GM23338 (cell line): Measurements from ENCODE around the gene DOLPP1. TPM values are rescaled to one million over a fixed set of nuclear protein-coding genes. Genes with fewer than 3 reads are reported as not detected.

Experiments
- ATAC-seq: fragments of 200-7000 bp; cut with Tn5 transposase; 3 replicates; pipeline ENCODE4 v1.9.1; 2020
- DNase-seq: peaks from one replicate; pipeline ENCODE4 v3.0.0-alpha.2; 2015; ENCODE audit warnings: low spot score
- H2AFZ ChIP-seq: fragments of 200-600 bp; sonication (generic); 2 replicates; pipeline ENCODE4 v1.8.0; 2016; ENCODE audit warnings: antibody characterized with exemption, mild to moderate bottlenecking, moderate library complexity
- H3F3A ChIP-seq: fragments of 200-600 bp; sonication (generic); replicated peaks from 2 replicates; pipeline ENCODE4 v1.8.0; 2017; ENCODE audit warnings: antibody characterized with exemption, mixed run types, low read depth
- H3K27ac ChIP-seq: fragments of 200-600 bp; sonication (generic); 2 replicates; pipeline ENCODE4 v1.6.1; 2016; ENCODE audit warnings: low read depth
- H3K27me3 ChIP-seq: fragments of 200-600 bp; sonication (generic); 2 replicates; pipeline ENCODE4 v1.8.0; 2016; ENCODE audit warnings: mild to moderate bottlenecking, mixed run types, moderate library complexity; ENCODE audit not compliant: insufficient read depth
- H3K36me3 ChIP-seq: fragments of 200-600 bp; sonication (generic); 2 replicates; pipeline ENCODE4 v1.8.0; 2016; ENCODE audit warnings: mild to moderate bottlenecking; ENCODE audit not compliant: insufficient read depth
- H3K4me1 ChIP-seq: fragments of 200-600 bp; sonication (generic); 2 replicates; pipeline ENCODE4 v1.8.0; 2016; ENCODE audit warnings: mild to moderate bottlenecking, moderate library complexity; ENCODE audit not compliant: insufficient read depth
- H3K4me2 ChIP-seq: fragments of 200-600 bp; sonication (generic); 2 replicates; pipeline ENCODE4 v1.7.1; 2017; ENCODE audit warnings: mixed run types
- H3K4me3 ChIP-seq: fragments of 200-600 bp; sonication (generic); 2 replicates; pipeline ENCODE4 v1.6.1; 2016; ENCODE audit warnings: mixed run types
- H3K79me2 ChIP-seq: fragments of 200-600 bp; sonication (generic); replicated peaks from 2 replicates; pipeline ENCODE4 v1.8.0; 2017; ENCODE audit warnings: mild to moderate bottlenecking; ENCODE audit not compliant: insufficient read depth
- H3K9me2 ChIP-seq: fragments of 200-600 bp; sonication (generic); 2 replicates; pipeline ENCODE4 v1.8.0; 2017; ENCODE audit not compliant: insufficient read depth
- H4K20me1 ChIP-seq: fragments of 200-600 bp; sonication (generic); replicated peaks from 2 replicates; pipeline ENCODE4 v1.8.0; 2017; ENCODE audit warnings: mild to moderate bottlenecking; ENCODE audit not compliant: insufficient read depth
- H3K27ac Mint-ChIP-seq: 2 replicates; pipeline ENCODE4 v1.8.0; 2020; ENCODE audit warnings: inconsistent platforms, mild to moderate bottlenecking, moderate library complexity, mixed read lengths
- H3K27me3 Mint-ChIP-seq: 3 replicates; pipeline ENCODE4 v1.8.0; 2022; ENCODE audit warnings: low read depth, mild to moderate bottlenecking, moderate library complexity, mixed read lengths, inconsistent platforms; ENCODE audit not compliant: insufficient read depth, poor library complexity
- H3K36me3 Mint-ChIP-seq: 3 replicates; pipeline ENCODE4 v1.8.0; 2021; ENCODE audit warnings: low read depth, mild to moderate bottlenecking, inconsistent platforms, moderate library complexity, mixed read lengths
- H3K4me1 Mint-ChIP-seq: 3 replicates; pipeline ENCODE4 v1.8.0; 2020; ENCODE audit warnings: mild to moderate bottlenecking, inconsistent platforms, mixed read lengths
- H3K4me3 Mint-ChIP-seq: 3 replicates; pipeline ENCODE4 v1.8.0; 2021; ENCODE audit warnings: moderate library complexity, mild to moderate bottlenecking, inconsistent platforms, mixed read lengths
- H3K9me3 Mint-ChIP-seq: 3 replicates; pipeline ENCODE4 v1.8.0; 2020; ENCODE audit warnings: moderate library complexity, mild to moderate bottlenecking, inconsistent platforms, mixed read lengths
- CREB1 ChIP-seq: fragments of 250-450 bp; sonication (Bioruptor Pico); IDR thresholded peaks from 2 replicates; pipeline ENCODE4 v1.5.0; 2020; ENCODE audit warnings: low read depth, mild to moderate bottlenecking, moderate library complexity
- EZH2 ChIP-seq: fragments of 200-600 bp; sonication (generic); IDR thresholded peaks from one replicate; pipeline ENCODE4 v1.8.0; 2017; ENCODE audit warnings: antibody characterized with exemption, mild to moderate bottlenecking, low read depth; ENCODE audit not compliant: unreplicated experiment
- EZH2phosphoT487 ChIP-seq: fragments of 200-600 bp; sonication (generic); IDR thresholded peaks from one replicate; pipeline ENCODE4 v1.8.1; 2018; ENCODE audit warnings: antibody characterized with exemption; ENCODE audit not compliant: unreplicated experiment
- JUNB ChIP-seq: IDR thresholded peaks from one replicate; pipeline ENCODE4 v1.6.1; 2016; ENCODE audit warnings: antibody characterized with exemption; ENCODE audit not compliant: unreplicated experiment
- NANOG ChIP-seq: IDR thresholded peaks from 2 replicates; pipeline ENCODE4 v1.6.1; 2016; ENCODE audit warnings: antibody characterized with exemption, borderline replicate concordance
- POLR2AphosphoS5 ChIP-seq: IDR thresholded peaks from 2 replicates; pipeline ENCODE4 v1.6.1; 2016; ENCODE audit warnings: antibody characterized with exemption, low read depth
- STAT1 ChIP-seq: IDR thresholded peaks from one replicate; pipeline ENCODE4 v1.6.1; 2016; ENCODE audit warnings: antibody characterized with exemption; ENCODE audit not compliant: unreplicated experiment
- ZNF114 ChIP-seq: fragments of 250-450 bp; sonication (Bioruptor Pico); IDR thresholded peaks from 2 replicates; pipeline ENCODE4 v1.5.0; 2020; ENCODE audit warnings: mild to moderate bottlenecking, moderate library complexity
- ZNF331 ChIP-seq: fragments of 250-450 bp; sonication (Bioruptor Pico); IDR thresholded peaks from 2 replicates; pipeline ENCODE4 v1.5.0; 2020; ENCODE audit warnings: low read depth, mild to moderate bottlenecking, moderate library complexity
- polyA plus RNA-seq: library from polyadenylated mRNA; unstranded; fragments of >200 nt; fragmentation: Nextera tagmentation; extraction: Ambion mirVana; gene quantifications from 2 replicates; pipeline ENCODE4 v1.2.1, GENCODE V29; 2016
- total RNA-seq: library from RNA; depleted of rRNA; stranded (reverse); fragments of >200 nt; shearing (Covaris generic); gene quantifications from 2 replicates; pipeline ENCODE4 v1.2.3, GENCODE V29; 2014
- TF ChIP-seq, protein P1 (sequence below): IDR thresholded peaks from 2 replicates; pipeline ENCODE4 v1.6.1; 2016; ENCODE audit warnings: antibody characterized with exemption
- TF ChIP-seq, protein P2 (sequence below): fragments of 250-450 bp; sonication (Bioruptor Pico); IDR thresholded peaks from 2 replicates; pipeline ENCODE4 v1.5.0; 2020; ENCODE audit warnings: mild to moderate bottlenecking, moderate library complexity
- TF ChIP-seq, protein P3 (sequence below), 2 experiments: fragments of 200-600 bp in 1 of 2; sonication (generic) in 1 of 2; conservative IDR thresholded peaks; 2 replicates each; pipeline versions ENCODE4 v1.5.1 to v1.6.1; 2016 to 2017; ENCODE audit warnings: antibody characterized with exemption in 2 of 2, low read depth in 2 of 2, mild to moderate bottlenecking in 2 of 2, moderate library complexity in 1 of 2
- TF ChIP-seq, protein P4 (sequence below): IDR thresholded peaks from one replicate; pipeline ENCODE4 v1.6.1; 2018; ENCODE audit warnings: antibody characterized with exemption; ENCODE audit not compliant: unreplicated experiment

Gene DOLPP1
- total and polyA plus RNA-seq, 2 experiments from 2014 or later, result 23.3 to 31.9 TPM

DNA sequence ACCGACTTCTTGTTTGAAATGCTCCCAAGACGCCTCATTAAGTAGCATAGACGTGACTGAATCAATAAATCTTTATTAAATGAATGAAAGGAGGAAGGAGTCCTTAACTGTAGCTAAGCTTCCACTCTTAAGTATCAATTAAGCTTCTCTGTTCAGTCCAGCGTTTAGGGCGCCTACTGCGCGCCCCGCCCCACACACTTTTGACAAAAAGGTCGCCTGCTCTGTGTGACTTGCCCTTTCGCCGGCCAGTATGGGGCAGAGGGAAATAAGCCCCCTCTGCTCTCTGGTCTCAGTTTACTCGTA, 662 bp upstream of the DOLPP1 start:
- no peaks in the 10 kb centered on the region for H3K36me3 ChIP-seq
- DNase-seq (no peak), ATAC-seq (peak; percentile 7)
- TF ChIP-seq EZH2phosphoT487, result no peak
- TF ChIP-seq JUNB, result no peak
- no peak for TF ChIP-seq STAT1
- TF ChIP-seq, protein P1, sequence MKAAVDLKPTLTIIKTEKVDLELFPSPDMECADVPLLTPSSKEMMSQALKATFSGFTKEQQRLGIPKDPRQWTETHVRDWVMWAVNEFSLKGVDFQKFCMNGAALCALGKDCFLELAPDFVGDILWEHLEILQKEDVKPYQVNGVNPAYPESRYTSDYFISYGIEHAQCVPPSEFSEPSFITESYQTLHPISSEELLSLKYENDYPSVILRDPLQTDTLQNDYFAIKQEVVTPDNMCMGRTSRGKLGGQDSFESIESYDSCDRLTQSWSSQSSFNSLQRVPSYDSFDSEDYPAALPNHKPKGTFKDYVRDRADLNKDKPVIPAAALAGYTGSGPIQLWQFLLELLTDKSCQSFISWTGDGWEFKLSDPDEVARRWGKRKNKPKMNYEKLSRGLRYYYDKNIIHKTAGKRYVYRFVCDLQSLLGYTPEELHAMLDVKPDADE, result no peak
- TF ChIP-seq, protein P2, sequence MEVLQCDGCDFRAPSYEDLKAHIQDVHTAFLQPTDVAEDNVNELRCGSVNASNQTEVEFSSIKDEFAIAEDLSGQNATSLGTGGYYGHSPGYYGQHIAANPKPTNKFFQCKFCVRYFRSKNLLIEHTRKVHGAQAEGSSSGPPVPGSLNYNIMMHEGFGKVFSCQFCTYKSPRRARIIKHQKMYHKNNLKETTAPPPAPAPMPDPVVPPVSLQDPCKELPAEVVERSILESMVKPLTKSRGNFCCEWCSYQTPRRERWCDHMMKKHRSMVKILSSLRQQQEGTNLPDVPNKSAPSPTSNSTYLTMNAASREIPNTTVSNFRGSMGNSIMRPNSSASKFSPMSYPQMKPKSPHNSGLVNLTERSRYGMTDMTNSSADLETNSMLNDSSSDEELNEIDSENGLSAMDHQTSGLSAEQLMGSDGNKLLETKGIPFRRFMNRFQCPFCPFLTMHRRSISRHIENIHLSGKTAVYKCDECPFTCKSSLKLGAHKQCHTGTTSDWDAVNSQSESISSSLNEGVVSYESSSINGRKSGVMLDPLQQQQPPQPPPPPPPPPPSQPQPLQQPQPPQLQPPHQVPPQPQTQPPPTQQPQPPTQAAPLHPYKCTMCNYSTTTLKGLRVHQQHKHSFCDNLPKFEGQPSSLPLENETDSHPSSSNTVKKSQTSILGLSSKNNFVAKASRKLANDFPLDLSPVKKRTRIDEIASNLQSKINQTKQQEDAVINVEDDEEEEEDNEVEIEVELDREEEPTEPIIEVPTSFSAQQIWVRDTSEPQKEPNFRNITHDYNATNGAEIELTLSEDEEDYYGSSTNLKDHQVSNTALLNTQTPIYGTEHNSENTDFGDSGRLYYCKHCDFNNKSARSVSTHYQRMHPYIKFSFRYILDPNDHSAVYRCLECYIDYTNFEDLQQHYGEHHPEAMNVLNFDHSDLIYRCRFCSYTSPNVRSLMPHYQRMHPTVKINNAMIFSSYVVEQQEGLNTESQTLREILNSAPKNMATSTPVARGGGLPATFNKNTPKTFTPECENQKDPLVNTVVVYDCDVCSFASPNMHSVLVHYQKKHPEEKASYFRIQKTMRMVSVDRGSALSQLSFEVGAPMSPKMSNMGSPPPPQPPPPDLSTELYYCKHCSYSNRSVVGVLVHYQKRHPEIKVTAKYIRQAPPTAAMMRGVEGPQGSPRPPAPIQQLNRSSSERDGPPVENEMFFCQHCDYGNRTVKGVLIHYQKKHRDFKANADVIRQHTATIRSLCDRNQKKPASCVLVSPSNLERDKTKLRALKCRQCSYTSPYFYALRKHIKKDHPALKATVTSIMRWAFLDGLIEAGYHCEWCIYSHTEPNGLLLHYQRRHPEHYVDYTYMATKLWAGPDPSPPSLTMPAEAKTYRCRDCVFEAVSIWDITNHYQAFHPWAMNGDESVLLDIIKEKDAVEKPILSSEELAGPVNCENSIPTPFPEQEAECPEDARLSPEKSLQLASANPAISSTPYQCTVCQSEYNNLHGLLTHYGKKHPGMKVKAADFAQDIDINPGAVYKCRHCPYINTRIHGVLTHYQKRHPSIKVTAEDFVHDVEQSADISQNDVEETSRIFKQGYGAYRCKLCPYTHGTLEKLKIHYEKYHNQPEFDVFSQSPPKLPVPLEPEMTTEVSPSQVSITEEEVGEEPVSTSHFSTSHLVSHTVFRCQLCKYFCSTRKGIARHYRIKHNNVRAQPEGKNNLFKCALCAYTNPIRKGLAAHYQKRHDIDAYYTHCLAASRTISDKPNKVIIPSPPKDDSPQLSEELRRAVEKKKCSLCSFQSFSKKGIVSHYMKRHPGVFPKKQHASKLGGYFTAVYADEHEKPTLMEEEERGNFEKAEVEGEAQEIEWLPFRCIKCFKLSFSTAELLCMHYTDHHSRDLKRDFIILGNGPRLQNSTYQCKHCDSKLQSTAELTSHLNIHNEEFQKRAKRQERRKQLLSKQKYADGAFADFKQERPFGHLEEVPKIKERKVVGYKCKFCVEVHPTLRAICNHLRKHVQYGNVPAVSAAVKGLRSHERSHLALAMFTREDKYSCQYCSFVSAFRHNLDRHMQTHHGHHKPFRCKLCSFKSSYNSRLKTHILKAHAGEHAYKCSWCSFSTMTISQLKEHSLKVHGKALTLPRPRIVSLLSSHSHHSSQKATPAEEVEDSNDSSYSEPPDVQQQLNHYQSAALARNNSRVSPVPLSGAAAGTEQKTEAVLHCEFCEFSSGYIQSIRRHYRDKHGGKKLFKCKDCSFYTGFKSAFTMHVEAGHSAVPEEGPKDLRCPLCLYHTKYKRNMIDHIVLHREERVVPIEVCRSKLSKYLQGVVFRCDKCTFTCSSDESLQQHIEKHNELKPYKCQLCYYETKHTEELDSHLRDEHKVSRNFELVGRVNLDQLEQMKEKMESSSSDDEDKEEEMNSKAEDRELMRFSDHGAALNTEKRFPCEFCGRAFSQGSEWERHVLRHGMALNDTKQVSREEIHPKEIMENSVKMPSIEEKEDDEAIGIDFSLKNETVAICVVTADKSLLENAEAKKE (CRISPR knock-in tag), result no peak
- no peak for TF ChIP-seq NANOG
- TF ChIP-seq POLR2AphosphoS5, result no peak
- no peak for TF ChIP-seq EZH2
- TF ChIP-seq CREB1 (CRISPR knock-in tag), result no peak
- no peak for TF ChIP-seq ZNF331 (CRISPR knock-in tag)
- TF ChIP-seq, protein P3, sequence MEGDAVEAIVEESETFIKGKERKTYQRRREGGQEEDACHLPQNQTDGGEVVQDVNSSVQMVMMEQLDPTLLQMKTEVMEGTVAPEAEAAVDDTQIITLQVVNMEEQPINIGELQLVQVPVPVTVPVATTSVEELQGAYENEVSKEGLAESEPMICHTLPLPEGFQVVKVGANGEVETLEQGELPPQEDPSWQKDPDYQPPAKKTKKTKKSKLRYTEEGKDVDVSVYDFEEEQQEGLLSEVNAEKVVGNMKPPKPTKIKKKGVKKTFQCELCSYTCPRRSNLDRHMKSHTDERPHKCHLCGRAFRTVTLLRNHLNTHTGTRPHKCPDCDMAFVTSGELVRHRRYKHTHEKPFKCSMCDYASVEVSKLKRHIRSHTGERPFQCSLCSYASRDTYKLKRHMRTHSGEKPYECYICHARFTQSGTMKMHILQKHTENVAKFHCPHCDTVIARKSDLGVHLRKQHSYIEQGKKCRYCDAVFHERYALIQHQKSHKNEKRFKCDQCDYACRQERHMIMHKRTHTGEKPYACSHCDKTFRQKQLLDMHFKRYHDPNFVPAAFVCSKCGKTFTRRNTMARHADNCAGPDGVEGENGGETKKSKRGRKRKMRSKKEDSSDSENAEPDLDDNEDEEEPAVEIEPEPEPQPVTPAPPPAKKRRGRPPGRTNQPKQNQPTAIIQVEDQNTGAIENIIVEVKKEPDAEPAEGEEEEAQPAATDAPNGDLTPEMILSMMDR (conservative IDR thresholded peaks at IDR 0.05; ENCODE audit: low read depth in 2 of 2), result no peak
- TF ChIP-seq, protein P4, sequence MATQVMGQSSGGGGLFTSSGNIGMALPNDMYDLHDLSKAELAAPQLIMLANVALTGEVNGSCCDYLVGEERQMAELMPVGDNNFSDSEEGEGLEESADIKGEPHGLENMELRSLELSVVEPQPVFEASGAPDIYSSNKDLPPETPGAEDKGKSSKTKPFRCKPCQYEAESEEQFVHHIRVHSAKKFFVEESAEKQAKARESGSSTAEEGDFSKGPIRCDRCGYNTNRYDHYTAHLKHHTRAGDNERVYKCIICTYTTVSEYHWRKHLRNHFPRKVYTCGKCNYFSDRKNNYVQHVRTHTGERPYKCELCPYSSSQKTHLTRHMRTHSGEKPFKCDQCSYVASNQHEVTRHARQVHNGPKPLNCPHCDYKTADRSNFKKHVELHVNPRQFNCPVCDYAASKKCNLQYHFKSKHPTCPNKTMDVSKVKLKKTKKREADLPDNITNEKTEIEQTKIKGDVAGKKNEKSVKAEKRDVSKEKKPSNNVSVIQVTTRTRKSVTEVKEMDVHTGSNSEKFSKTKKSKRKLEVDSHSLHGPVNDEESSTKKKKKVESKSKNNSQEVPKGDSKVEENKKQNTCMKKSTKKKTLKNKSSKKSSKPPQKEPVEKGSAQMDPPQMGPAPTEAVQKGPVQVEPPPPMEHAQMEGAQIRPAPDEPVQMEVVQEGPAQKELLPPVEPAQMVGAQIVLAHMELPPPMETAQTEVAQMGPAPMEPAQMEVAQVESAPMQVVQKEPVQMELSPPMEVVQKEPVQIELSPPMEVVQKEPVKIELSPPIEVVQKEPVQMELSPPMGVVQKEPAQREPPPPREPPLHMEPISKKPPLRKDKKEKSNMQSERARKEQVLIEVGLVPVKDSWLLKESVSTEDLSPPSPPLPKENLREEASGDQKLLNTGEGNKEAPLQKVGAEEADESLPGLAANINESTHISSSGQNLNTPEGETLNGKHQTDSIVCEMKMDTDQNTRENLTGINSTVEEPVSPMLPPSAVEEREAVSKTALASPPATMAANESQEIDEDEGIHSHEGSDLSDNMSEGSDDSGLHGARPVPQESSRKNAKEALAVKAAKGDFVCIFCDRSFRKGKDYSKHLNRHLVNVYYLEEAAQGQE, result no peak
- no peak for TF ChIP-seq ZNF114 (CRISPR knock-in tag)
- H3K4me1 ChIP-seq, result peaks cover 5% of the 10 kb centered on the region; the same call in 1 of the 2 replicates
- H3K27ac ChIP-seq, result 0 out of 2 replicates have a peak overlapping the region, but pooled peaks have one; percentile 29
- H3K4me2 ChIP-seq, result peak overlapping the region; percentile 83
- H3K27ac Mint-ChIP-seq, result peak overlapping the region; percentile 95
- H3K27me3 Mint-ChIP-seq, result peaks cover 16% of the 10 kb centered on the region
- H3F3A ChIP-seq, result 0 out of 2 replicates have a peak, but pooled peaks cover 4% of the 10 kb centered on the region
- no peaks in the 10 kb centered on the region for H3K27me3 ChIP-seq
- H2AFZ ChIP-seq, result peak overlapping the region; percentile 78; the same call in 1 of the 2 replicates
- peaks cover 3% of the 10 kb centered on the region; the same call in 2 of the 3 replicates for H3K36me3 Mint-ChIP-seq
- peak overlapping the region; percentile 99 for H3K4me3 Mint-ChIP-seq
- H3K79me2 ChIP-seq, result peaks cover 33% of the 10 kb centered on the region
- H3K4me1 Mint-ChIP-seq, result peaks cover 3% of the 10 kb centered on the region
- peak overlapping the region; percentile 76 for H3K4me3 ChIP-seq
- no peaks in the 10 kb centered on the region for H3K9me2 ChIP-seq
- no peaks in the 10 kb centered on the region for H3K9me3 Mint-ChIP-seq
- H4K20me1 ChIP-seq, result no peaks in the 10 kb centered on the region; the same call in 1 of the 2 replicates
